GM23248 (cell line): ENCODE results near the gene ADAMTS18.

ENCODE experiments used
- EZH2 ChIP-seq: fragments of 200-600 bp; sonication (generic); IDR thresholded peaks from 2 replicates; pipeline ENCODE4 v1.6.1; 2018; ENCODE audit warnings: antibody characterized with exemption, mild to moderate bottlenecking; ENCODE audit not compliant: insufficient read depth, poor library complexity, severe bottlenecking
- EZH2phosphoT487 ChIP-seq: fragments of 200-600 bp; sonication (generic); IDR thresholded peaks from 2 replicates; pipeline ENCODE4 v1.6.1; 2018; ENCODE audit warnings: antibody characterized with exemption, moderate library complexity, mild to moderate bottlenecking, low read depth; ENCODE audit not compliant: insufficient read depth

- TF ChIP-seq EZH2phosphoT487: no peak
- TF ChIP-seq EZH2: no peak
Observed at GRCh38 chr16:77386831-77387814, 47.7 kb downstream of the ADAMTS18 start.
